Ramos (cell line): Measurements from ENCODE around the gene KRTCAP2.

Experiments
- in situ Hi-C: fragments of 300-500 bp; cut with MboI; formaldehyde crosslinking; loops from one replicate; pipeline ENCODE4 v1.14.3; 2022; ENCODE audit warnings: low sequenced_read_pairs; ENCODE audit not compliant: unreplicated experiment

The KRTCAP2 gene

DNA sequence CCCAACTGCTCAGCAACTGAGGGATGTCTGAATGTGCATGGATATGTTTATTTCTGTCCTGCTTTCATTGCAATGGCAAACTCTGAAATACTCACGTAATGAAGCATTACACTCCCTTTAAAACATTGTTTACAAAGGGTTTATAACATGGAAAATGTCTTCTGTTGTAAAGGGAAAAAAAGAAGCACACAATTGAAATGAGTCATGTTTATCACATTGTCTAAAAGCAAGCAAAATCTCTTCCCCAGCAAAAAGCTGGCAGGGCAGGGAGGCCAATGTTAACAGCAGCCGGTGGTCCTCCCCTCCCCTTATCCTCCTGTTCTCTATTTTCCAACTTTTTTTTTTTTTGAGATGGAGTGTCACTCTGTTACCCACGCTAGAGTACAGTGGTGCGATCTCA lies 49.3 kb downstream of the KRTCAP2 start:
- in situ Hi-C loops: no loop called here

- in situ Hi-C loops: no loop called here
Measured at GRCh38 chr1:155122308-155122707, 50.8 kb downstream of the KRTCAP2 start.

- in situ Hi-C loops: no loop called here
Measured at GRCh38 chr1:155121249-155121648, 51.9 kb downstream of the KRTCAP2 start.

GRCh38 chr1:155120253-155120652 lies 52.9 kb downstream of the KRTCAP2 start:
- in situ Hi-C loops: no loop called here
